ENCODE data around the gene EHD3.

Gene EHD3

GRCh38 chr2:31219131-31219969 lies 14.6 kb upstream of the EHD3 start:
- Mint-ChIP-seq H3K4me3 (no peak overlapping the region), H3K27me3 (no peaks in the 10 kb centered on the region), H3K27ac (peak overlapping the region; percentile 59), H3K36me3 (ENCODE audit: low read depth) (no peaks in the 10 kb centered on the region), H3K9me3 (no peaks in the 10 kb centered on the region), H3K4me1 (ENCODE audit: low read depth) (peaks cover 40% of the 10 kb centered on the region)
- intact Hi-C loops (cut with micrococcal nuclease): no loop called here

GRCh38 chr2:31221544-31221943 lies 12.4 kb upstream of the EHD3 start:
- no peaks in the 10 kb centered on the region for H3K27me3 Mint-ChIP-seq
- H3K4me3 Mint-ChIP-seq: no peak overlapping the region
- H3K27ac Mint-ChIP-seq: no peak overlapping the region
- no peaks in the 10 kb centered on the region for H3K9me3 Mint-ChIP-seq
- H3K36me3 Mint-ChIP-seq (ENCODE audit: low read depth): no peaks in the 10 kb centered on the region
- intact Hi-C loops (cut with micrococcal nuclease): no loop called here
- H3K4me1 Mint-ChIP-seq (ENCODE audit: low read depth): peaks cover 35% of the 10 kb centered on the region

GRCh38 chr2:31222071-31222470 lies 11.9 kb upstream of the EHD3 start:
- H3K36me3 Mint-ChIP-seq (ENCODE audit: low read depth): no peaks in the 10 kb centered on the region
- intact Hi-C loops (cut with micrococcal nuclease): no loop called here
- peaks cover 35% of the 10 kb centered on the region for H3K4me1 Mint-ChIP-seq (ENCODE audit: low read depth)
- H3K9me3 Mint-ChIP-seq: no peaks in the 10 kb centered on the region
- H3K27me3 Mint-ChIP-seq: no peaks in the 10 kb centered on the region
- no peak overlapping the region for H3K4me3 Mint-ChIP-seq
- H3K27ac Mint-ChIP-seq: no peak overlapping the region

DNA sequence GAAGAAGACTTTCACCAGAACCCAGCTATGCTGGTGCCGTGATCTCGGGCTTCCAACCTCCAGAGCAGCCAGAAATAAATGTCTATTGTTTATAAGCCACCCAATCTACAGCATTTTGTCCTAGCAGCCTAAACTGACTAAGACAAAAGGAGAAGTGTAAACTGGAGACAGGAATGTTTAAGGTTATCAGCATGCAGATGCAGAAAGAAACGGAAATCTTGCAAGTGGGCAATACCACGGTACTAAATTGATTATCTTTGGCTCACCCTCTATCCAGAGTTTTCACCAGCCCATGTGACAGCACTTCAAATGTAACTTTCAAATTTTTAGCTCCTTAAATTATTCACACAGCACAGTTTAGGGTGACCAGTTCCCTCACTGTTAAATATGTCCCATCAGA lies 10.9 kb upstream of the EHD3 start:
- H3K4me3 Mint-ChIP-seq: no peak overlapping the region
- H3K4me1 Mint-ChIP-seq (ENCODE audit: low read depth): peaks cover 35% of the 10 kb centered on the region
- intact Hi-C loops (cut with micrococcal nuclease): no loop called here
- H3K27ac Mint-ChIP-seq: no peak overlapping the region
- H3K9me3 Mint-ChIP-seq: no peaks in the 10 kb centered on the region
- no peaks in the 10 kb centered on the region for H3K27me3 Mint-ChIP-seq
- no peaks in the 10 kb centered on the region for H3K36me3 Mint-ChIP-seq (ENCODE audit: low read depth)

- Mint-ChIP-seq H3K9me3 (no peaks in the 10 kb centered on the region), H3K4me3 (no peak overlapping the region), H3K27ac (no peak overlapping the region), H3K4me1 (ENCODE audit: low read depth) (peaks cover 31% of the 10 kb centered on the region), H3K36me3 (ENCODE audit: low read depth) (no peaks in the 10 kb centered on the region), H3K27me3 (no peaks in the 10 kb centered on the region)
- intact Hi-C loops (cut with micrococcal nuclease): no loop called here
These were observed 10.2 kb upstream of the EHD3 start for GRCh38 chr2:31223749-31224148.

DNA sequence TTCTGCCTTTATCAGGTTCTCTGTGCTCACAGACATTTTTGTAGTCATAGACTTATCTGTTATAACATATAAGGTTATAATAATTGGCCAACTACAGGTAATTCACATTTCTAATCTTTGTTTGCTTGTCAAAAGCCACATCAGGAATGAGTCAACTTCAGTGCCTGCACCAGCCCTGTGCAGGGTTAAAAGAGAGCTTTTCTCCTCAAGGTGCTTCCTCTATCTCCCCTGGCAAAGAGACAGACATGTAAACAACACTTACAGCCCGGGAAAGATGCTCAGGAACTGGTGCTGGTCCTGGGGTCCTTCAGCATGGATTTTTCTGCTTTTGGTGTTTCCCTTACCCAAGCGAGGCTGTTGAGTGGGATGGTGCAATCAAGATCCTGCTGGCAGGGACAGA lies 7.7 kb upstream of the EHD3 start:
- Mint-ChIP-seq H3K4me3 (no peak overlapping the region), H3K4me1 (ENCODE audit: low read depth) (peaks cover 14% of the 10 kb centered on the region), H3K27ac (no peak overlapping the region), H3K36me3 (ENCODE audit: low read depth) (no peaks in the 10 kb centered on the region), H3K27me3 (no peaks in the 10 kb centered on the region), H3K9me3 (no peaks in the 10 kb centered on the region)
- intact Hi-C loops (cut with micrococcal nuclease): no loop called here

- peaks cover under 1% of the 10 kb centered on the region for H3K27me3 Mint-ChIP-seq
- H3K27ac Mint-ChIP-seq: no peak overlapping the region
- intact Hi-C loops (cut with micrococcal nuclease): no loop called here
These were observed 6.8 kb upstream of the EHD3 start for GRCh38 chr2:31227110-31227509.

GRCh38 chr2:31227711-31228125 lies 6.2 kb upstream of the EHD3 start:
- H3K4me3 Mint-ChIP-seq: no peak overlapping the region
- no peak overlapping the region for H3K27ac Mint-ChIP-seq
- H3K27me3 Mint-ChIP-seq: peaks cover 2% of the 10 kb centered on the region
- no peaks in the 10 kb centered on the region for H3K9me3 Mint-ChIP-seq
- no peaks in the 10 kb centered on the region for H3K36me3 Mint-ChIP-seq (ENCODE audit: low read depth)
- intact Hi-C loops (cut with micrococcal nuclease): no loop called here
- peaks cover under 1% of the 10 kb centered on the region for H3K4me1 Mint-ChIP-seq (ENCODE audit: low read depth)

More at GRCh38 chr2:31227110-31227509, 6.8 kb upstream of the EHD3 start:
- Mint-ChIP-seq H3K9me3 (no peaks in the 10 kb centered on the region), H3K4me3 (no peak overlapping the region), H3K36me3 (ENCODE audit: low read depth) (no peaks in the 10 kb centered on the region), H3K4me1 (ENCODE audit: low read depth) (peaks cover 7% of the 10 kb centered on the region)

DNA sequence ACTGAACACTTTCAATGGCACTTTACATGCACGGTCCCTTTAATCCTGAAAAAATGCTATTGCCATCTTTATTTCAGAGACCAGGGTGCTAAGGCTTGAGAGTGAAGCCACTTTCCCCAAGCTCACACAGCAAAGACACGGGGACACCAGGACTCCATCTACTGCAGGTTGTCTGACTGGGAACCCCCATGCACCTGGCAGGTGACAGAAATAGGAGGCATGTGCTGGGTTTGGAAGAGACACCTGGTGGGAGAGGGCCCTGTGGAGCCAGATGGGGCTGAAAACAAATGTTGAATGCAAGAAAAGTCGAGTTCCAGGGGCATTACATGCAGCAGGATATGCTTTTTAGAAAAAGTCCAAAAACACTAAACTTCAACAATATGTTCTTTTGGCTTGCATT lies 5.2 kb upstream of the EHD3 start:
- peaks cover 9% of the 10 kb centered on the region for H3K4me1 Mint-ChIP-seq (ENCODE audit: low read depth)
- H3K36me3 Mint-ChIP-seq (ENCODE audit: low read depth): no peaks in the 10 kb centered on the region
- no peak overlapping the region for H3K27ac Mint-ChIP-seq
- intact Hi-C loops (cut with micrococcal nuclease): no loop called here
- no peak overlapping the region for H3K4me3 Mint-ChIP-seq
- peaks cover 2% of the 10 kb centered on the region for H3K27me3 Mint-ChIP-seq
- H3K9me3 Mint-ChIP-seq: no peaks in the 10 kb centered on the region

- H3K27ac Mint-ChIP-seq: no peak overlapping the region
- H3K36me3 Mint-ChIP-seq (ENCODE audit: low read depth): no peaks in the 10 kb centered on the region
- no peak overlapping the region for H3K4me3 Mint-ChIP-seq
- intact Hi-C loops (cut with micrococcal nuclease): loop anchor here (10.0 kb wide), 1 partner anchor 94 kb away; no protein-coding TSS in a partner anchor
- peaks cover 18% of the 10 kb centered on the region for H3K4me1 Mint-ChIP-seq (ENCODE audit: low read depth)
- H3K9me3 Mint-ChIP-seq: no peaks in the 10 kb centered on the region
- peaks cover 13% of the 10 kb centered on the region for H3K27me3 Mint-ChIP-seq
These were observed 3.2 kb upstream of the EHD3 start for GRCh38 chr2:31230751-31231150.

- Mint-ChIP-seq H3K9me3 (no peaks in the 10 kb centered on the region), H3K4me3 (no peak overlapping the region), H3K27me3 (peaks cover 13% of the 10 kb centered on the region), H3K27ac (no peak overlapping the region), H3K36me3 (ENCODE audit: low read depth) (no peaks in the 10 kb centered on the region), H3K4me1 (ENCODE audit: low read depth) (peaks cover 18% of the 10 kb centered on the region)
- intact Hi-C loops (cut with micrococcal nuclease): loop anchor here (10.0 kb wide), 1 partner anchor 93 kb away; no protein-coding TSS in a partner anchor
These were observed 2.2 kb upstream of the EHD3 start for GRCh38 chr2:31231571-31232302.

DNA sequence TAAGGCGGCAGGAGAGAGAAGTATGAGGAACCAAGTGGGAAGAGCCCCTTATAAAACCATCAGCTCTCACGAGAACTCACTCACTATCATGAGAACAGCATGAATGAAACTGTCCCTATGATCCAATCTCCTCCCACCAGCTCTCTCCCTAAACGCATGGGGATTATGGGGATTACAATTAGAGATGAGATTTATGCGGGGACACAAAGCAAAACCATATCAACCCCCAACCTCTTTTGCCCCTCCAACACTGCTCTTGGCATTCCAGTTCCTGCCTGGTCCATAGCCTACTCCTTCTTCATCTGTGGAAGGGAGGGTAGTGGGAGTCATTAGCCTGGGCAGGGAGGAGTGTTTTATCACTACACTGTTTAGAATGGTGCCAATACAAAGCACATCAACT lies 1.4 kb upstream of the EHD3 start:
- intact Hi-C loops (cut with micrococcal nuclease): loop anchor here (10.0 kb wide), 1 partner anchor 92 kb away; no protein-coding TSS in a partner anchor
- Mint-ChIP-seq H3K27ac (no peak overlapping the region), H3K36me3 (ENCODE audit: low read depth) (no peaks in the 10 kb centered on the region), H3K4me3 (no peak overlapping the region), H3K9me3 (no peaks in the 10 kb centered on the region), H3K4me1 (ENCODE audit: low read depth) (peaks cover 18% of the 10 kb centered on the region), H3K27me3 (peaks cover 13% of the 10 kb centered on the region)

- peaks cover 13% of the 10 kb centered on the region for H3K27me3 Mint-ChIP-seq
- H3K36me3 Mint-ChIP-seq (ENCODE audit: low read depth): no peaks in the 10 kb centered on the region
- peaks cover 18% of the 10 kb centered on the region for H3K4me1 Mint-ChIP-seq (ENCODE audit: low read depth)
- H3K4me3 Mint-ChIP-seq: peak overlapping the region; percentile 78
- H3K9me3 Mint-ChIP-seq: no peaks in the 10 kb centered on the region
- intact Hi-C loops (cut with micrococcal nuclease): loop anchor here (10.0 kb wide), 1 partner anchor 92 kb away; no protein-coding TSS in a partner anchor
- H3K27ac Mint-ChIP-seq: no peak overlapping the region
These were observed 721 bp upstream of the EHD3 start for GRCh38 chr2:31233231-31233630.
